ENCODE measurements around the gene NBEAL2. TPM values are rescaled to one million over a fixed set of nuclear protein-coding genes. Genes with fewer than 3 reads are reported as not detected.
A peak's percentile ranks its signal among the peaks of the same experiment; 100 is the strongest.

The NBEAL2 gene
- total RNA-seq, 4 donors from 2014 or later, result 128 to 297 (median 185) TPM

DNA sequence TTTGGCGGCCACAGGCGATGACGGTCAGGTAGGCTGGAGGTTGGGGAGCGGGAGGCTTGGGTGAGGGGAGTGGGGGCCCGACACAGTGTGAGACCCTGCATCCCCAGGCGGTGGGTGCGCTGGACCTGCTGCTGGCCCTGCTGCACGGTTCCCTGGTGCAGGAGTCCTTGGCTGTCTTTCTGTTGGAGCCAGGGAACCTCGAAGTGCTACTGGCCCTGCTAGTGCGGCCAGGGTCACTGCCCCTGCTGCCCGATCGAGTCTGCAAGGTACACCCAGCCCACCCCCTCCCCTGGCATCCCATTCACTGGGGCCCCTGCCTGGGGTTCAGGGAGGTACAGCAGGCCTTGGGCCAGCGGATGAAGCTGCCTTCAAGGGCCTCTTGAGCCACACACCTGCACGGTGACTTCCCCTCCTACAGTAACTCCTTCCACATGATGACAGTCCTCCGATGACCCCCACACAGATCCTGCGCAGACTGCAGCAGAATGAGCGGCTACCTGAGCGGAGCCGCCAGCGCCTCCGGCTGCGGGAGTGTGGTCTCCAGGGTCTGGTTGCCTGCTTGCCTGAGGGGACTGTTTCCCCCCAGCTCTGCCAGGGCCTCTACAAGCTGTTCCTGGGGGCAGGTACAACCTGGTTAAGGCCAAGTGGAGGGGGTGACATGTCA is 19.5 kb downstream of the NBEAL2 start:
- H3K4me1 ChIP-seq, result peaks cover 0 to 47% (median 16%) of the 10 kb centered on the region in 3 donors
- peak overlapping the region in 2 of 4 donors; percentile 3 to 68 for H3K27ac ChIP-seq
- WGBS, 2 donors, result 40 to 71% methylated on average over 1 to 7 of the region's 22 CpGs
- no peak for DNase-seq
- intact Hi-C loops (cut with DNase I), result loop anchor here (5.0 kb wide), 1 partner anchor 77 kb away; no protein-coding TSS in a partner anchor
- H3K9me3 ChIP-seq, result no peaks in the 10 kb centered on the region
- H3K27me3 ChIP-seq, result no peaks in the 10 kb centered on the region
- no peak overlapping the region for H3K4me3 ChIP-seq
- TF ChIP-seq, protein P1, sequence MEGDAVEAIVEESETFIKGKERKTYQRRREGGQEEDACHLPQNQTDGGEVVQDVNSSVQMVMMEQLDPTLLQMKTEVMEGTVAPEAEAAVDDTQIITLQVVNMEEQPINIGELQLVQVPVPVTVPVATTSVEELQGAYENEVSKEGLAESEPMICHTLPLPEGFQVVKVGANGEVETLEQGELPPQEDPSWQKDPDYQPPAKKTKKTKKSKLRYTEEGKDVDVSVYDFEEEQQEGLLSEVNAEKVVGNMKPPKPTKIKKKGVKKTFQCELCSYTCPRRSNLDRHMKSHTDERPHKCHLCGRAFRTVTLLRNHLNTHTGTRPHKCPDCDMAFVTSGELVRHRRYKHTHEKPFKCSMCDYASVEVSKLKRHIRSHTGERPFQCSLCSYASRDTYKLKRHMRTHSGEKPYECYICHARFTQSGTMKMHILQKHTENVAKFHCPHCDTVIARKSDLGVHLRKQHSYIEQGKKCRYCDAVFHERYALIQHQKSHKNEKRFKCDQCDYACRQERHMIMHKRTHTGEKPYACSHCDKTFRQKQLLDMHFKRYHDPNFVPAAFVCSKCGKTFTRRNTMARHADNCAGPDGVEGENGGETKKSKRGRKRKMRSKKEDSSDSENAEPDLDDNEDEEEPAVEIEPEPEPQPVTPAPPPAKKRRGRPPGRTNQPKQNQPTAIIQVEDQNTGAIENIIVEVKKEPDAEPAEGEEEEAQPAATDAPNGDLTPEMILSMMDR (IDR thresholded peaks at IDR 0.05), result no peak
- TF ChIP-seq POLR2A (IDR thresholded peaks at IDR 0.05), result no peak
- peaks cover 46 to 100% (median 66%) of the 10 kb centered on the region in 3 donors for H3K36me3 ChIP-seq

DNA sequence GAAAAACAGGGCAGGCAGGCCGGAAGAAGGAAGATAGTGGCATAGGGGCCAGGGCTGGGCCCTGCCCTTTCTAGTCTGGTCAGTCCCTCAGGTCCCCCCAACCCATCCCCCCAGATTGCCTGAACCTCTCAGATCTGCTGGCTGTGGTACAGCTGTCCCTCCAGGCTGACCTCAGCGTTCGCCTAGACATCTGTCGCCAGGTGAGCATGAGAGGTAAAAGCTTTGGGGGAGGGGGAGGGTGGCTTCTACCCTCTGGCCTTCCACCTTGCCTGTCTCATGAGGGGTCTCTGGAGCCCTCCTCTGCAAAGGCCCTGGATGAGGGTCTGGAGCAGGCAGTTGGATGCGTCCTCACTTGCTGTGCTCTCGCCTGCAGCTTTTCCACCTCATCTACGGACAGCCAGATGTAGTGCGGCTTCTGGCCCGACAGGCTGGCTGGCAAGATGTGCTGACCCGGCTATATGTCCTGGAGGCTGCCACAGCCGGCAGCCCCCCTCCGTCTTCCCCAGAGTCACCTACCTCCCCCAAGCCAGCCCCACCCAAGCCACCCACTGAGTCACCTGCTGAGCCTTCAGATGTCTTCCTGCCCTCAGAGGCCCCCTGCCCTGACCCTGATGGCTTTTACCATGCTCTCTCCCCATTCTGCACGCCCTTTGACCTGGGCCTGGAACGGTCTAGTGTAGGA is 20.2 kb downstream of the NBEAL2 start:
- Histone ChIP-seq H3K27me3 (no peaks in the 10 kb centered on the region), H3K36me3 (peaks cover 46 to 100% (median 65%) of the 10 kb centered on the region in 3 donors), H3K4me1 (peaks cover 0 to 47% (median 16%) of the 10 kb centered on the region in 3 donors), H3K9me3 (no peaks in the 10 kb centered on the region), H3K4me3 (no peak overlapping the region), H3K27ac (no peak overlapping the region)
- no peak for DNase-seq
- TF ChIP-seq, protein P1 (IDR thresholded peaks at IDR 0.05), result no peak
- TF ChIP-seq POLR2A (IDR thresholded peaks at IDR 0.05), result no peak
- intact Hi-C loops (cut with DNase I), result loop anchor here (5.0 kb wide), 1 partner anchor 77 kb away; no protein-coding TSS in a partner anchor
- WGBS, 2 donors, result 87 to 89% methylated on average over 12 to 13 of the region's 14 CpGs

- DNase-seq, result no peak
- 87% methylated on average over 5 of the region's 10 CpGs; no CpG with 5 or more reads in 1 of the 2 donors for WGBS, 2 donors
- Histone ChIP-seq H3K27me3 (no peaks in the 10 kb centered on the region), H3K4me3 (no peak overlapping the region), H3K4me1 (peaks cover 0 to 47% (median 16%) of the 10 kb centered on the region in 3 donors), H3K9me3 (no peaks in the 10 kb centered on the region), H3K36me3 (peaks cover 45 to 100% (median 63%) of the 10 kb centered on the region in 3 donors), H3K27ac (no peak overlapping the region)
- TF ChIP-seq, protein P1 (IDR thresholded peaks at IDR 0.05), result no peak
- no peak for TF ChIP-seq POLR2A (IDR thresholded peaks at IDR 0.05)
- intact Hi-C loops (cut with DNase I), result no loop called here
Measured at GRCh38 chr3:47000198-47000815, 20.8 kb downstream of the NBEAL2 start.

- Histone ChIP-seq H3K9me3 (no peaks in the 10 kb centered on the region), H3K36me3 (peaks cover 47 to 100% (median 62%) of the 10 kb centered on the region in 3 donors), H3K4me1 (peaks cover 0 to 45% (median 16%) of the 10 kb centered on the region in 3 donors), H3K27me3 (no peaks in the 10 kb centered on the region), H3K4me3 (no peak overlapping the region), H3K27ac (no peak overlapping the region)
- intact Hi-C loops (cut with DNase I), result no loop called here
- 77 to 88% methylated on average over 6 to 11 of the region's 25 CpGs for WGBS, 2 donors
- no peak for DNase-seq
- TF ChIP-seq, protein P1 (IDR thresholded peaks at IDR 0.05), result no peak
- TF ChIP-seq POLR2A (IDR thresholded peaks at IDR 0.05), result no peak
Measured at GRCh38 chr3:47000922-47001730, 21.7 kb downstream of the NBEAL2 start.
